HL-60 (cell line): ENCODE results near the gene CTNND2.

Experiments used
- DNase-seq, 2 experiments: peaks; one replicate each; pipeline ENCODE4 v3.0.0-alpha.2; 2010 to 2020; ENCODE audit warnings: low read depth in 1 of 2, low spot score in 1 of 2
- H3K27ac ChIP-seq: fragments of 250-450 bp; sonication (Bioruptor Pico); replicated peaks from 2 replicates; pipeline ENCODE4 v1.5.1; 2020; ENCODE audit warnings: mild to moderate bottlenecking, moderate library complexity
- H3K27me3 ChIP-seq: fragments of 250-450 bp; sonication (Bioruptor Pico); 2 replicates; pipeline ENCODE4 v1.5.1; 2021; ENCODE audit warnings: mild to moderate bottlenecking, moderate library complexity; ENCODE audit not compliant: insufficient read depth, poor library complexity, severe bottlenecking
- H3K4me3 ChIP-seq: replicated peaks from 2 replicates; pipeline ENCODE4 v1.5.1; 2011; ENCODE audit warnings: mild to moderate bottlenecking, control low read depth, low read length; ENCODE audit not compliant: insufficient read depth
- CTCF ChIP-seq: IDR thresholded peaks from one replicate; pipeline ENCODE4 v1.5.1; 2011; ENCODE audit warnings: low read length, control low read depth, inconsistent platforms; ENCODE audit not compliant: insufficient read depth
- GABPA ChIP-seq: IDR thresholded peaks from 2 replicates; pipeline ENCODE4 v1.6.1; 2012; ENCODE audit warnings: low read depth
- POLR2AphosphoS5 ChIP-seq: IDR thresholded peaks from 2 replicates; pipeline ENCODE4 v1.6.1; 2012; ENCODE audit warnings: low read depth
- REST ChIP-seq: IDR thresholded peaks from 2 replicates; pipeline ENCODE4 v1.6.1; 2012; ENCODE audit warnings: low read depth; ENCODE audit not compliant: insufficient replicate concordance
- SPI1 ChIP-seq: IDR thresholded peaks from 2 replicates; pipeline ENCODE4 v1.6.1; 2012; ENCODE audit warnings: low read depth, mild to moderate bottlenecking, borderline replicate concordance

Gene CTNND2

GRCh38 chr5:11012295-11012694, 892.0 kb downstream of the CTNND2 start:
- peaks cover 2% of the 10 kb centered on the region for H3K27me3 ChIP-seq
- TF ChIP-seq REST (no peak), CTCF (no peak), GABPA (no peak), POLR2AphosphoS5 (no peak)
- no peak overlapping the region for H3K27ac ChIP-seq
- H3K4me3 ChIP-seq, result no peak overlapping the region
- DNase-seq, result no peak

- H3K27me3 ChIP-seq, result peaks cover 2% of the 10 kb centered on the region
Measured at GRCh38 chr5:11010429-11011210, 893.6 kb downstream of the CTNND2 start.

More at GRCh38 chr5:11010429-11011210, 893.6 kb downstream of the CTNND2 start:
- no peak overlapping the region for H3K4me3 ChIP-seq
- no peak for TF ChIP-seq POLR2AphosphoS5
- TF ChIP-seq CTCF, result no peak
- TF ChIP-seq REST, result no peak
- TF ChIP-seq GABPA, result no peak
- no peak for TF ChIP-seq SPI1
- no peak for DNase-seq
- H3K27ac ChIP-seq, result no peak overlapping the region
